Neural cell (in vitro differentiated cells): ENCODE results near the gene INPP5F. TPM values are rescaled to one million over a fixed set of nuclear protein-coding genes. Genes with fewer than 3 reads are reported as not detected.

Experiments
- H2AFZ ChIP-seq: fragments of 200-600, 300-800 bp; sonication (generic), shearing (Covaris generic); 2 replicates; pipeline ENCODE4 v1.6.0; 2014; ENCODE audit warnings: low read depth, mild to moderate bottlenecking, antibody characterized with exemption, low read length, moderate library complexity
- H3F3A ChIP-seq: fragments of 200-600 bp; shearing (Covaris generic); 2 replicates; pipeline ENCODE4 v1.6.1; 2016; ENCODE audit warnings: mild to moderate bottlenecking, moderate library complexity, mixed read lengths, antibody characterized with exemption, low read length; ENCODE audit not compliant: insufficient read depth, poor library complexity, severe bottlenecking
- H3K27ac ChIP-seq: fragments of 200-600, 300-800 bp; sonication (generic), shearing (Covaris generic); 2 replicates; pipeline ENCODE4 v1.5.1; 2014; ENCODE audit warnings: mild to moderate bottlenecking, low read length, moderate library complexity
- H3K27me3 ChIP-seq: fragments of 300-800, 200-600 bp; sonication (generic), shearing (Covaris generic); 2 replicates; pipeline ENCODE4 v1.6.0; 2014; ENCODE audit warnings: mild to moderate bottlenecking, low read depth, low read length, moderate library complexity; ENCODE audit not compliant: insufficient read depth
- H3K36me3 ChIP-seq: fragments of 300-800, 200-600 bp; sonication (generic), shearing (Covaris generic); 2 replicates; pipeline ENCODE4 v1.5.1; 2014; ENCODE audit warnings: mild to moderate bottlenecking, antibody characterized with exemption, low read length, moderate library complexity; ENCODE audit not compliant: insufficient read depth
- H3K4me2 ChIP-seq: fragments of 300-800, 200-600 bp; sonication (generic), shearing (Covaris generic); 2 replicates; pipeline ENCODE4 v1.6.0; 2014; ENCODE audit warnings: mild to moderate bottlenecking, low read length
- H3K4me3 ChIP-seq: fragments of 300-800, 200-600 bp; sonication (generic), shearing (Covaris generic); 2 replicates; pipeline ENCODE4 v1.5.1; 2014; ENCODE audit warnings: mild to moderate bottlenecking, low read length, moderate library complexity
- H3K79me2 ChIP-seq: fragments of 200-600 bp; shearing (Covaris generic); replicated peaks from 2 replicates; pipeline ENCODE4 v1.6.0; 2014; ENCODE audit warnings: mild to moderate bottlenecking, low read length, moderate library complexity; ENCODE audit not compliant: insufficient read depth
- H3K9ac ChIP-seq: fragments of 300-800, 200-600 bp; sonication (generic), shearing (Covaris generic); 2 replicates; pipeline ENCODE4 v1.6.1; 2016; ENCODE audit warnings: mild to moderate bottlenecking, low read length, mixed read lengths
- H3K9me2 ChIP-seq: fragments of 200-600 bp; shearing (Covaris generic); 2 replicates; pipeline ENCODE4 v1.6.1; 2016; ENCODE audit warnings: mild to moderate bottlenecking, low read length, mixed read lengths; ENCODE audit not compliant: insufficient read depth
- H3K9me3 ChIP-seq: fragments of 200-600, 300-800 bp; sonication (generic), shearing (Covaris generic); 2 replicates; pipeline ENCODE4 v1.6.1; 2016; ENCODE audit warnings: mild to moderate bottlenecking, mixed run types, low read length, moderate library complexity, mixed read lengths
- H4K20me1 ChIP-seq: fragments of 200-600 bp; shearing (Covaris generic); 2 replicates; pipeline ENCODE4 v1.6.1; 2016; ENCODE audit warnings: mild to moderate bottlenecking, mixed run types; ENCODE audit not compliant: insufficient read depth
- CTCF ChIP-seq: fragments of 450-650 bp; IDR thresholded peaks from 2 replicates; pipeline ENCODE4 v1.5.1; 2014; ENCODE audit warnings: antibody characterized with exemption, mild to moderate bottlenecking, moderate library complexity; ENCODE audit not compliant: poor library complexity, severe bottlenecking
- EP300 ChIP-seq: fragments of 450-650 bp; conservative IDR thresholded peaks from 2 replicates; pipeline ENCODE4 v1.6.1; 2014; ENCODE audit warnings: antibody characterized with exemption, mild to moderate bottlenecking, moderate library complexity; ENCODE audit not compliant: poor library complexity, severe bottlenecking
- EZH2 ChIP-seq: fragments of 200-600, 300-800 bp; shearing (Covaris generic), sonication (generic); IDR thresholded peaks from 2 replicates; pipeline ENCODE4 v1.6.1; 2014; ENCODE audit warnings: antibody characterized with exemption, low read length, borderline replicate concordance, mild to moderate bottlenecking; ENCODE audit not compliant: insufficient read depth, poor library complexity, severe bottlenecking
- MXI1 ChIP-seq: fragments of 450-650 bp; conservative IDR thresholded peaks from 2 replicates; pipeline ENCODE4 v1.6.1; 2014; ENCODE audit warnings: antibody characterized with exemption, mild to moderate bottlenecking; ENCODE audit not compliant: poor library complexity, severe bottlenecking
- POLR2AphosphoS5 ChIP-seq: IDR thresholded peaks from 2 replicates; pipeline ENCODE4 v1.6.1; 2012
- RAD21 ChIP-seq: fragments of 450-650 bp; conservative IDR thresholded peaks from 2 replicates; pipeline ENCODE4 v1.6.1; 2014; ENCODE audit warnings: antibody characterized with exemption, mild to moderate bottlenecking, moderate library complexity
- REST ChIP-seq: IDR thresholded peaks from 2 replicates; pipeline ENCODE4 v1.6.1; 2012; ENCODE audit warnings: borderline replicate concordance
- SMC3 ChIP-seq: fragments of 450-650 bp; conservative IDR thresholded peaks from 2 replicates; pipeline ENCODE4 v1.6.1; 2014; ENCODE audit warnings: antibody characterized with exemption, mild to moderate bottlenecking, moderate library complexity; ENCODE audit not compliant: poor library complexity
- TAF1 ChIP-seq: IDR thresholded peaks from 2 replicates; pipeline ENCODE4 v1.6.1; 2012; ENCODE audit warnings: low read depth
- polyA plus RNA-seq: library from polyadenylated mRNA; depleted of rRNA; stranded (reverse); fragments of >200 nt; gene quantifications from 2 replicates; pipeline ENCODE4 v1.2.3, GENCODE V29; 2014

The INPP5F gene
- polyA plus RNA-seq, 1 donor from 2014 or later: 114 TPM

GRCh38 chr10:119826771-119827170 is 100.9 kb downstream of the INPP5F start:
- no peak overlapping the region for H3K27ac ChIP-seq
- no peak overlapping the region for H3K4me3 ChIP-seq
- H3K9me3 ChIP-seq: no peaks in the 10 kb centered on the region
- H3K36me3 ChIP-seq: peaks cover 20% of the 10 kb centered on the region
- TF ChIP-seq TAF1 (no peak), EP300 (no peak), POLR2AphosphoS5 (no peak), EZH2 (no peak)
- H3K9me2 ChIP-seq: no peaks in the 10 kb centered on the region
- no peak overlapping the region for H3K9ac ChIP-seq
- no peaks in the 10 kb centered on the region for H3K27me3 ChIP-seq
- no peaks in the 10 kb centered on the region for H4K20me1 ChIP-seq
- no peak overlapping the region for H3K4me2 ChIP-seq
- no peak overlapping the region for H2AFZ ChIP-seq
- no peaks in the 10 kb centered on the region for H3F3A ChIP-seq
- no peaks in the 10 kb centered on the region for H3K79me2 ChIP-seq

- no peaks in the 10 kb centered on the region for H3K9me3 ChIP-seq
- no peaks in the 10 kb centered on the region for H3F3A ChIP-seq
- TF ChIP-seq SMC3: no peak
- TF ChIP-seq MXI1: no peak
- TF ChIP-seq POLR2AphosphoS5: no peak
- TF ChIP-seq CTCF: no peak
- no peak for TF ChIP-seq REST
- no peak for TF ChIP-seq EP300
- no peak for TF ChIP-seq TAF1
- no peak for TF ChIP-seq RAD21
- TF ChIP-seq EZH2: no peak
- no peak overlapping the region for H3K27ac ChIP-seq
- H2AFZ ChIP-seq: no peak overlapping the region
- H3K27me3 ChIP-seq: no peaks in the 10 kb centered on the region
- no peak overlapping the region for H3K4me3 ChIP-seq
- no peak overlapping the region for H3K9ac ChIP-seq
- H3K9me2 ChIP-seq: no peaks in the 10 kb centered on the region
- no peaks in the 10 kb centered on the region for H4K20me1 ChIP-seq
- peaks cover 20% of the 10 kb centered on the region for H3K36me3 ChIP-seq
- H3K4me2 ChIP-seq: no peak overlapping the region
- H3K79me2 ChIP-seq: no peaks in the 10 kb centered on the region
These were observed 101.6 kb downstream of the INPP5F start for GRCh38 chr10:119827430-119827829.

- H3K27me3 ChIP-seq: no peaks in the 10 kb centered on the region
- peaks cover 14% of the 10 kb centered on the region for H3K36me3 ChIP-seq
- H3K9me2 ChIP-seq: no peaks in the 10 kb centered on the region
- no peaks in the 10 kb centered on the region for H4K20me1 ChIP-seq
- no peak overlapping the region for H3K9ac ChIP-seq
- no peaks in the 10 kb centered on the region for H3K9me3 ChIP-seq
- no peak overlapping the region for H2AFZ ChIP-seq
- H3K27ac ChIP-seq: no peak overlapping the region
- no peaks in the 10 kb centered on the region for H3K79me2 ChIP-seq
- H3K4me3 ChIP-seq: no peak overlapping the region
- no peak overlapping the region for H3K4me2 ChIP-seq
- no peak for TF ChIP-seq RAD21
- TF ChIP-seq TAF1: no peak
- TF ChIP-seq EZH2: no peak
- no peak for TF ChIP-seq REST
- no peak for TF ChIP-seq CTCF
- no peak for TF ChIP-seq EP300
- TF ChIP-seq SMC3: no peak
- TF ChIP-seq MXI1: no peak
- TF ChIP-seq POLR2AphosphoS5: no peak
- H3F3A ChIP-seq: no peaks in the 10 kb centered on the region
These were observed 103.6 kb downstream of the INPP5F start for GRCh38 chr10:119829429-119829828.
